Kidney capillary endothelial cell (primary cell): ENCODE measurements around the gene PRRG3.
A peak's percentile ranks its signal among the peaks of the same experiment; 100 is the strongest.

Experiments used
- DNase-seq: peaks from one replicate; pipeline ENCODE4 v3.0.0-alpha.2; 2018; ENCODE audit warnings: low spot score

The PRRG3 gene

DNA sequence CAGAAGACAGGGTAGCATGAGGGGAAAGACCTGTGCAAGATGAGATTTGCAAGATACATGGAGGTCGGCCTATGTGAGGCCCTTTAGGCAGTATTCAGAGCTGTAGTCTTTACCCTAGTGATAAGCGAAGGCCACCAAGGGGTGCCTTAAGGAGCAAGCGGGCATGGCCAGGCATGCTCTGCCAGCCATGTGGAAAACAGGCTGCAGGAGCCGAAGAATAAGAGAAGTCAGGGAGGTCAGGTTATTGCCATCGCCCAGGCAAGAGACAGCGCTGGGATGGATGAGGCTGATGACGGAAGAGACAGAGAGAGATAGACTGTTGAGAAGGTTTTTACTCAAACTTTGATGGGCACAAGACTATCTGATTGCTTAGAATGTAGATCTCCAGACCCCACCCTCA, 13.6 kb downstream of the PRRG3 start:
- no peak for DNase-seq

DNA sequence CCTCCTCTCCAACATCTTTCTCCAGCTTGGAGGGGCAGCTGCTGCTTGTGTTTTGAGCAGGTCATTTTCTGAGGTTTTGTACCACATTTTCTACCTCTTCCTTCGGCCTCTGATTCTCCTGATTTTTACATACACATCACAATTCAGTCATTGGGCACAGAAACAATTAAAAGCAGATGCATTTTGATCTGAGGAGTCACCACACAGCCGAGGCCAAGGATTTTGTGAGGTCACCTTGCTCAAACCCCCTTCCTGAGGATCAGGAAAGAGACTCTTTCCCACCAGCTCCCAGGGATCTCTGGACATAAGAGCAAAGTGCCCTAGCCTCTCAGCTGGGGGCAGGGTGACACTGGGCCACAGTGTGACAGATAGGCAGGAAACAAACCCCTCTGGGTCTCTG, 15.2 kb downstream of the PRRG3 start:
- no peak for DNase-seq

DNA sequence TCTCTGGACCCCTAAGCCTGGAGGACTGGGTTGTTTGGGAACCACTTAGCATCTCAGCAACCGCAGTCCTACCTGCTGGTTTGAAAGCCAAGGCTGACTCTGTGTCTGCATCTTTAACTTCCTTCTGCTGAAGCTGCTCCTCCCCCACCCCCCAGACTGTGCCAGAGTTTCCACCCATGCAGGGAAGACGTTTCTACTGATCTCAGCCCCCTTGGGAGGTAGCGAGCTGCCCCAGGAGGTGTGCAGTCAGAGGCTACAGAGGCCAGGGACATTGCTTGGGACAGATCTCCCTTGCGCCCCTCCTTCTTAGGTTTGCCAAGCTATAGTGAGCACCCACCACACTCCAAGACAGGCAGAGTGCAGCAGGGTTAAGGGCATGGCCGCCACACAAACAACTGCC, 15.9 kb downstream of the PRRG3 start:
- DNase-seq = no peak

DNA sequence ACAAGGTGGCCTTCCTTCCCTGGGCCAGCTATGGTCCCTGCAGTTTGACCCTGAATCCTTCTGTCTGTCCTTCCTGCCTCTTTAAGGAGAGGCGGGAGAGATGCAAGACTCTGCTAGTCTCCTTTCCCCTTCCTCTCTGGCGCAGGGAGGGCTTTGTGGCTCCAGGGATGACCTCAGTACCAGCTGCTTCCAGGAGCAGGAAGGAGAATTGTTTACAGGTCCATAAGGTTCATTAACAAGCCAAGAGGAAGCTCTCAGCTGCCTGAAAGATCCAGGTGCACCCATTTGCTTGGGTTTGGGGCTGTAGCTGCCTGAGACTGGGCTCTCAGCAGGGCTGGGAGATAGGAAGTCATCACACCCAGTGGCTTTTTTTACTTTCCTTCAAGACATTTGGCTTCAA, 16.5 kb downstream of the PRRG3 start:
- peak; percentile 51 for DNase-seq

DNA sequence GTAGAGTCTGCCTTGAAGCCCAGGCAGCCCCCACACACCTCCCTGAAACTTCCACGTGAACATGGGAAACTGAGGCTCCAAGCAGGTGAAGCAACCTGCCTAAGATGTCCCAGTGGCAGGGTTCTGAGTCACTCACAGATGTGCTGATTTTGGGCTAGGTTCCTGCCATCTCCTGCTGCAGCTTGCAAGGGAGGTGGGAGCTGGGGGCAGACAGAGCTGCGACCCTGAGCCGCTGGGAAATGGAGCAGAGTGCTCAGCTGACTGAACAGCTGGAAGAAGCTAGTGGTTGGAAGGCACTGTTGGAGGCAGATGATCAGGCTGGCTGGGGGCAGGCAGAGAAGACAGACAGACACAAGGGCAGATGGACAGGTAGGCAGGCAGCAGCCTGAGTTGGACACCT, 17.0 kb downstream of the PRRG3 start:
- no peak for DNase-seq

DNA sequence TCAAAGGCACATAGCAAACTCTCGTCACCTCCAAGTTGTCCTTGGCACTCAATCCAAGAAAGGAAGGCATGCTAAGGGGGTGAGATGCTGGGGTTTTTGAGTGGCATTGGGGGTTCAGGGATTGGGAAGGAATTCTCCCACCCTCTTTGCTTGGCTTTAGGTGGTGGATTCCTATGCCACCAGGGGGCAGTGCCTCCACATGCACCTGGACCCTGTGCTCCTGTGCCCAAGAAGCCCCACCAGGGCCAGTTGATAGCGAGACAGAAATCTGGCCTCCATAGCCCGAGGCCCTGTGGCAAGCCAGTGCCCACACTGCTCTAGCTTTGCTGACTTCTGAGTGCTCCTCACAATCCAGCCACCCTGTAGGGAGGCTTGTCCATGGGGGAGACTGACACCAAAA, 18.6 kb downstream of the PRRG3 start:
- DNase-seq = no peak

DNA sequence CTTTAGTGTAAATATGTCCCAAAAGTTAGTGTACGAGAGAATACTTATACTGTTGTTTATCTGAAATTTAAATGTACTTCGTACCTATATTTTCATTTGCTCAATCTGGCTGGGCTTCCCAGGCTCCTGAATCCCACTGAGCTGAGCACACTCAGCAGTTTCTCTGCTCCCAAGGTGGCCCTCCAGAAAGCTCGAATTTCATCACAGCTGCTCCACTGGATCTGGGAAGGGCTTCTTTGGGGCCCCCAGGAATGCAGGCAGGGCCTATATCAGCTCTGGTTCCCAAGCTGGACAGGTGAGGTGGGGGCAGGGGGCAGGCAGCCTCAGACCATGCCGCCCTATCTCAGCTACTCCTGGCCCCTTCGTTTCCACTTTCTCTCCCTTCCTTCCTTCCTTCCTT, 19.1 kb downstream of the PRRG3 start:
- no peak for DNase-seq

DNA sequence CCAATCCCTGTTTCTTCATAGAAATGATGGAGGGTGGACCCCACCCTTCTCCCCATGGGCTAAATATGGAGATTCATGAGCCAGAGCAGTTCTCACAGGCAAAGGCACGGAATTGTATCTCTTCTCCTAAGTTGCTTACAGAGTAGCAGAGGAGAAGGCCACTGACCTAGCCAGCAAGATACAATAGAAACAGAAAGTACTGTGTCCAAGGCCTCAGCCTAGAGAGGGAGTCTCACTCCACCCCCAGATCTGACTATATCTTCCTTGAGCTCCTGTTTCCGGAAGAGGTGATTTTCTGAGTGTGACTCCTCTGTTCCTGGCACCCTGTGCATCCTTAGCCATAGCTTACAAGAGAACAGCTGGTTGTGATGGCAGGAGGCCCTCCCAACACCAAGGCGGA, 20.5 kb downstream of the PRRG3 start, which contains the start of gene FATE1:
Gene FATE1 (plus strand): TSS at position 284 of the 400 bp plus-strand sequence. CDS start 85 bp downstream, at position 369.
- no peak for DNase-seq

DNA sequence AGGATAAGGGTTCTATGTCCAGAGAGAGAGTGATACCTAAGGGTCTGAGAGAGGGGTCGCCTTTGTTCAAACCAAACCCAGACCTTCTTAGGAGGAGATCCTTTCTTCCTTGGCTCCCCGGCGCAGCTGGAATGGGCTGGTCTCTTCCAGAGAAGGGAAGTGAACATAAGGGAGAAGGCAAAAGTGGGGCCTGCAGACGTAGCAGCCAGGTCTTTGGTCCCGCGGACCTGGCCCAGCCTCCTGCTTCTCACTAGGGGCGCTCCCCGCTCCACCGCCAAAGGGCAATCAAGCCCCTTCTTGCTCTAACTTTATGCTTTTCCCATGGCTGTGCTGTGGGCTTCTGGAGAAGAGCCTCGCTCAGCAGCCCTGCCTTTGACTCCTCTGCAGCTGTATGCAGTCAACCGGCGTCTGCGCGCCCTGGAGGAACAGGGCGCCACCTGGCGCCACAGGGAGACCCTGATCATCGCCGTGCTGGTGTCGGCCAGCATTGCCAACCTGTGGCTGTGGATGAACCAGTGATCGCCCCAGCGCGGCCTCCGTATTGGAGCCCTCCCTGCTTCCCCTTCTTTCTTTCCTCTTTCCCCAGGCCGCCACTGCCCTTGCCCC, 27.1 kb downstream of the PRRG3 start:
- no peak for DNase-seq

DNA sequence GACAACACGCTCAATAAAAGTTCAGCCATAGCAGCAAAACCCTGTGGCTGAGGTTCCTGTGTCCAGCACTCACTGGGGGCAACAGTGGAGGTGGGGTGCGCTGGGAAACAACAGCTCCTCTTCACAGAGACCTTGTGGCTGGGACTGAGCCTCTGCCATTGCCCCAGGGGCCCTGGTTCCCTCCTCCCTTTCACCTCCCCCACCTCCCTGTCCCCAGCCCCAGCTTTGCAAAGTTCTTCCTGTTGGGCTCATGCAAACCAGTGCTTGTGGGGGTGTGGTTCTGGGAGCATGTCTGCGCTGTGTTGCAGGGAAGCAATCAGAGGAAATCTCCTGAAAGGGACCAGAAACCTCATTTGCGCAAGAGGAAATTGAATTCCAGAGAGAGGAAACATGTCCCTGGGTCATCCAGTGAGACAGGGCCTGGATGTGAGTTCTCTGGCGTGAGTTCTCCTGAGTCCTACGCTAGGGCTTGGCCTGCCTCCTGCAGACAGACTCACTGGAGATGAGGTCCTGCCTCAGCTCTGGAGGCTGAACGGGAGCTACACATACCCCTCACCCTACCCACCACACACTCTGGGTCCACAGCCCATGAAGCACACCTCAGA, 28.0 kb downstream of the PRRG3 start:
- no peak for DNase-seq

DNA sequence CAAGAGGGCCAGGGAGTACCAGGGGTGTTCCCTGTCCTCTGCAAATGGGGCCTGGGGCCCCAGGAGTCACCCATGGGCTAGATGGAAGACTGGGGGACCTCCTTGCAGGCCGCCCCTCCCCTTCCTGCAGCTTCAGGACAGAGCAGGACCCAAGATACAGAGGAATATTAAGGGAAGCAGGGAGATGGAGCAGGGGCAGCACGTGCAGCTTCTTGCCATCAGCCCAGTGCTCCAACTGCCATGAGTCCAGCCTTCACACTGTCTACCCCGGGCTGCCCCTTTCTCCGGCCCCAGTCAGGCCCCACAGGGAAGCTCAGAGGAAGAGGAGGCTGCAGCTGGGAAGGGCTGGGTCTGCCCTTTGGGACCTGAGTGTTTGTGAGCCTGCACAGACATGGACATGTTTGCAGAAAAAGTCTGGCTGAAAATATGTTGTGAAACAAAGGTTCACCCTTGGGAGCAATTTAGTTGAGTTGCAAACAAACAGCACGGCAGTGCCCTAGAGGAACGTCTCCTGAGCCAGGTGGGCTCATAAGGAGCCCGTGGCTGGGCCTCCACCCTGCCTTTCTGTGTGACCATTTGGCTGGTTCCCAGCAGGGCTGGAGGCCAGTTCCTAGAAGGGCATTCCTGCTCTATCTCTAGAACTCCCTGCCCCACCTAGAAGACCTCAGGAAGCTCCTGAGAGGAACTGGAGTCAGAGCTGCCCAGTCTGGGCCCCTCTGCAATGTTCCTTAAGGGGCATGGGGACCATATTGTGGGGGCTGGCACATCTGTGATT, 29.5 kb downstream of the PRRG3 start:
- no peak for DNase-seq

DNA sequence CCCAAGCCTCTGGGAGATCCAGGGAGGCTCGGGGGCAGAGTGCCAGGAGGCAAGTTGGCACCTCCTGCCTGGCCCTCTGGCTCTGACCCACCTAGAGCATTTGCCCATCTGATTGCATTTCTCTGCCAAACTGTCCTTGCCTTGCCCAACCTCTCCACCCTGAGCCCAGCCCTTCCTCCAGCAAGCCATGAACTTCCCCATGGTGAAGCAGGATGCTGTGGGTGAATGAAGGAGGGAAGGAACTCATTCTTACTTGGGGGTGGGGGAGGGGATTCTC, 30.0 kb downstream of the PRRG3 start:
- no peak for DNase-seq

DNA sequence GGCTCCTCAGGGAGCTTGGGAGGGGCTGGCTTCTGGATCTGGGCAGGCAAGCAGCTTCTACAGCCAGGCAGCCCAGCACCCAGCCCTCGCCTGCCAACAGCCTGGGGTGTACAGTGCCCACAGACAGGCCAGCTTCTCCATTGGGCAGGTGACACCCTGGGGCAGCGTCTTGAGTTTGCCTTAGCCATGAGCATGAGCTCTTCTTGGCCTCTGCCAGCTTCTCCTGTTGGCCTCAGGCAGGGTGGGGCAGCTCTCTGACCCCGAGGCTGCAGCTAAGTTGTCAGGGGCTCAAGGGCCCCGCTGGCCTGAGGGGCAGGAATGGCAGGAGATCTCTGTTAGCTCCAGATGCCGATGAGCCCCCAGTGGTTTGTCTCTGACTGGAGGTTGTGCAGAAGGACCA, 31.5 kb downstream of the PRRG3 start:
- DNase-seq = no peak

DNA sequence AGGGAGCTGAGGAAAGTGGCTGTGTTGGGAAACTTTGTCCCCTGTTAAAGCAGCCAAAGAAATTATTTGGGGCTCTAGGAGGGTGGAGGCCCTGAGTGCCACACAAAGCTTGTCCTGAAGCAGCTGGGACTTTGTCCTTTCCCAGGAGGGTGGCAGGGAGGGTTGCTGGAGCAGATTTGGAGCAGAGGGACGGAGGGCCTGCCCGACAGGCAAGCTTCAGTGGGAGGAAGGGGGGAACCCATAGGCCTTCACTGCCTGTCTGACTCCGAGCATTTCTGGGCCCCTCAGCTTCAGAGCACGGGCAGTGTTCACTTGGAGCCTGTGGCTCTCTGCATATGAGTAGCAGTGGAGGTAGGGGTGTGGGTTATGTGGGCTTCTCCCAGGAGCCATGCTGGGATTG, 32.1 kb downstream of the PRRG3 start:
- no peak for DNase-seq

DNA sequence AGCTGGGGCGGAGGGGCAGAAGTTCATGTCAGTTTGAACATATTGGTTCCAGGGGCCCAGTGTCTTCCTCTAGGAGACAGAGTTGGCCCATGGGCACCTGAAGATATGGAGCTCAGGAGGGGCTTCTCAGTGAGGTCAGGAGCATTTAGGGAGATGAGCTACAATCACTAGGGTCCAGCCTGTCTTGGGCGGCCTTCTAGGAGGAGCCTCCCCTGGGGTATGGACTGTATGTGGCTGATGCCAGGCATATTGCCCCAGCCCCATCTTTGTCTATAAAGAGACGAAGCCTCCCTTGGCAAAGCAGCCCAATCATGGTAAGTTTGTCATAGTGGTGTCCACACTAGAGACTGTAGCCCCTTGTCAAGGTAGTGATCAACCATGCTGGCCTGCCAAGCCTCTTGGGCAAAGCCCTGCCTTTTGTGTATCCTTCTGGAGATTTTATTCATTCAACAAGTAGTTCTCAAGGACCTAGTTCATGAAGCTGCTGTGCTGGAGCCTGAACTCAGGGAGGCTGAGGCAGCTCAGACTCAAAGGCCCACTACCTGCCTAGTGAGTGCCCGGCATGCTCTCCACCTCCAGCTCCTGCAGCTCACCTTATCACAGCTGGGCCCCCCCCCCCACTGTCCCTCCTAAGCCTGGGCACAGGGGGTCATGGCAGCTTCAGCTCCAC, 33.9 kb downstream of the PRRG3 start:
- DNase-seq = no peak

DNA sequence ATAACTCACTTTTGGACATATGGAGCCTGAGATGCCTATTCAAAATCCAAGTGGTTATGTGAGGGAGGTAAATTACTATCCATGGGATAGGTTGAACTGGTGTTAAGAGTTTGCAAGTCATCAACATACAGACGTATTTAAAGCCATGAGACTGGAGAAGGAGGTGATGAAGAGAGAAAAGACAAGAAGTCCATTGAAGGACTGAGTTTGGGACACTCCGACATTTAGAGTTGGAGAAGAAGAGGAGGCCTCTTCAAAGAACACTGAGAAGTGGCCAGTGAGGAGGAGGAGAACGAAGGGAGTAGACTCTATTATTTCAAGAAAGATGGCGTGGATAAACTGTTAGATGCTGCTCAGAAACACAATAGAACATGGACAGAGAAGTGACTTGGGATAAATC, 39.2 kb downstream of the PRRG3 start, which contains the start of gene CNGA2:
Gene CNGA2 (plus strand): TSS at position 301 of the 400 bp plus-strand sequence. CDS start 3,738 bp downstream, outside the sequence.
- no peak for DNase-seq

DNA sequence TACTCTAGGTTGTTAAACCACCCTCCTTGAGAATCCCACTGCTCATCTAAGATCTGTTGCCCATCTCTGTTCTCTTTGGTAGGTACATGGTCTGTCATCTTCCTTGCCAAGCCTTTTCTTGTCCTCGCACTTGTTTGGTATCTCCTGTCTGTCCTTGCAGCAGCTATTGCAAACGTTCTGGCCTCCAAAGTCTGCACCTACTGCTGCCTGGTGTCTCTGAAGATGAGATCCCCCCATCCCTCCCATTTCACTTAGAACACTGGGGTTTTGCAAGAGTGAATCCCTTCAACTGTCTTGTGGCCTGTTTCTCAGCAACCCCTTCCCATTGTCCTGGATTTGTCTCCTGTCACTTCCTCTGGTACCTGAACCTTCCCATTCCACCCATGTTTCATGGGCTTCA, 40.0 kb downstream of the PRRG3 start:
- DNase-seq = no peak

DNA sequence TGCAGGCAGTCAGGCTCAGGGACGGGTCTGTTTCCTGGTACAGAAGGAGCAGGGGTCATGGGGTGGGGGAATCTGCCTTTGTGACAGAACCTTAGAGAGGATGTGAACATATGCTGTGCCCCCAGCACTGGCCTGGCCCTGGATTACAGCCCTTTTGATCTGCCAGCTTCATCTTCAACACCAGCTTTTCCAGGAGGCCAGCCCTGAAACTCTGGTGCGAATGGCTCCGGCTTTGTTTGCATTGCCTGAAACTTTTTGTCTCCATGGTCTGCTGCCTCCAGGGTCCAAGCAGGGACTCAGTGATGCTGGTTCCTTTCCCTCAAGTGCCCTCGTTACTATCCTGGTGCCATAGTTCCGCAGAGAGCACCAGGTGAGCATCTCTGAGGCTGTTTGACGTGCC, 41.4 kb downstream of the PRRG3 start:
- DNase-seq = no peak

DNA sequence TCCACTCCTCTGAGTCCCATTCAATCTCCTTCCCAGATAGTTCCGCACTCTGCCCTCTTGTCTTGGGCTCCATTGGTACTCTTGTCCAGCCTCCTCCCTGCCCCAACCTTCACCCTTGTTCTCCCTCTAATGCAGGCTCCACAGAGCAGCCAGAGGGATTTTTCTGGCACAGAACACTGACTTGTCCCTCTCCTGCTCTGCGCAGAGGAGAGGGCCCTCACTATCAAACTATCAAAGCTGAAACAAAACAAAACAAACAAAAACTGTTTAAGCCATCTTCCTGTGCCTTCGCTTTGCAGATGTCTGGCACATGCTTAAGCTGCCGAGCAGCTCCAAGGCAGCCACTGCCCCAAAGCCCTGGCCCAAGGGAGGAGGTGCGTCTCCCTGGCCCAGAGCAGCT, 42.2 kb downstream of the PRRG3 start:
- DNase-seq = no peak

DNA sequence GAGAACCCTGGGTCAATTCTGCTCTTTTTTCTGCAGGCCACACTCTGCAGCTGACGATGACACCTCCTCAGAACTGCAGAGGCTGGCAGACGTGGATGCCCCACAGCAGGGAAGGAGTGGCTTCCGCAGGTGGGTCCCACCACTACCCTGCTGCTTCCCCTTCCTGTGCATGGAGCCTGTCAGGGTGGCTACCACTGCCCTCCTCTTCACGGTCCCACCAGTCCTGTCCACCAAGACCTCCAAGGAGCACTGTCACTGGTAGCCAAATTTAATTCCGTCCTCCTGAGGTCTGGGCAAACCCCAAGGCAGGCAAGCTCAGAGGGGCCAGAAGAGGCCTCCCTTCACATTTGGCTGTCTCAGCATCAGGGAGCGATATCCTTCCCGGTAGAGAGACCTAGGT, 43.5 kb downstream of the PRRG3 start:
- no peak for DNase-seq

DNA sequence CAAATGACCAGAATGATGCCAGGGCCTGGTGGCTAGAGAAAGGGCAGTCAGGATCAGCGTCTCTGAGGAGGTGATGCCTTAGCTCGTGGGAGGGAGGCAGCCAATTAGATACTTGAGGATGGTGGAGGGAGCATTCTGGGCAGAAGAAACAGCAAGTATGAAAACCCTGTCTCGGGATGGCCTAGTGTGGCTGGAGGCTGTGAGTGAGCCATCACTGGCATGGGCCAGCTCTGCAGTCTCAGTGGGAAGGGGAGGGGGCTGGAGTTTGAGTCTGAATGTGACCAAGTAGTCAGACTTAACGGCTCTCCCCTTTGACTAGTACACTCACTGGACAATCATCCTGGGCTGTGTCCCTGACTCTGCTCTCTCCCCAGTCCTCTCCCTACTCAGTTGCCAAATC, 46.3 kb downstream of the PRRG3 start:
- DNase-seq = no peak

DNA sequence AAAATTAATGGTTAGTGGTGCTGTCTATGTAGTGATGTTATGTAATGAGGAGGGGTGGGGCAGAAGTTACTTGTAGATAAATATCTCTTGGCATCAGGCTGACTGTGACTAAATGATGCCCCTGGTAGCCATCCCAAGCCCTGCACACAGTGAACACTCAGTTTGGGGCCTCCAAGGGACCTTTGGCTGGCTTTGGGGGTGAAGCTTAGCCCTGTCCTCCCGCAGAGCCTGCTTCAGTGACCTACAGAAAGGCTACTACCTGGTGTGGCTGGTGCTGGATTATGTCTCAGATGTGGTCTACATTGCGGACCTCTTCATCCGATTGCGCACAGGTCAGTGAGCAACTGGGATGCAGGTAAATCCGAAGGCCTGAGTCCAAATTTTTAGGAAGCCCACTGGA, 47.1 kb downstream of the PRRG3 start:
- DNase-seq = no peak
